Measurements from ENCODE around the gene DIAPH2. TPM values are rescaled to one million over a fixed set of nuclear protein-coding genes. Genes with fewer than 3 reads are reported as not detected.

The DIAPH2 gene
- total and polyA plus RNA-seq, 9 of the 15 experiments (the other 6 are each of a cell fraction or from before 2014, with no cell fraction given), result 0.01 to 0.18 (median 0.07) TPM; not detected in 1

DNA sequence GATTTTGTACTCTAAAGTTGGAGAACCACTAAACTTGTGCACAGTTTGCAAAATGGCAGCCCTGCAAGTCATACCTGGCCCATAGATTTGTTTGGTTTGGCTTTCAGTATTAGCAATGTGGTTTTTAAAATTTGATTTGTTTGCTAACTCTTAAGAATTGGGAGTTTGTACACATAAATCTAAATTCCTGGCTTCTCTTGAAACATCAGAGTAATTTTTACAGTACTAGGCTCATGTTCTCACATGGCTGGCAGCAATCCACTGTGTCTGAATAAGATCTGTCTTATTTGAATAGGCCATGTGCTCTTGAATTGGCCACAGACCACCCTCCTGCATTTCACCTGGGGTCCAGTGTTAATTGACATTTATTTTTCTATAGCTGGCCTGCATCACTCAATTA is 21.3 kb downstream of the DIAPH2 start:
- H3K27me3 ChIP-seq (ENCODE audit: control insufficient read depth in 2 of 2, insufficient read depth in 2 of 2, low read length in 2 of 2), result no peaks in the 10 kb centered on the region
- CTCF ChIA-PET (ENCODE audit: low intra/inter-chr PET ratio), result no interaction called here
- H2AFZ ChIP-seq (ENCODE audit: low read depth, low read length), result no peak overlapping the region
- no peaks in the 10 kb centered on the region for H3K9me1 ChIP-seq (ENCODE audit: control insufficient read depth, insufficient read depth, low read length)
- in situ Hi-C loops (cut with MboI) (no loop called here), intact Hi-C loops (cut with micrococcal nuclease) (no loop called here)
- H3K36me3 ChIP-seq (ENCODE audit: control insufficient read depth, insufficient read depth, low read length), result no peaks in the 10 kb centered on the region
- POLR2A ChIA-PET, result no interaction called here
- no peaks in the 10 kb centered on the region for H3K4me1 ChIP-seq (replicated peaks in 1 of 2; ENCODE audit: control insufficient read depth in 2 of 2, insufficient read depth in 2 of 2, low read length in 2 of 2)
- ATAC-seq (no peak), FAIRE-seq (no peak), DNase-seq (ENCODE audit: extremely low read depth in 1 of 4, low spot score in 3 of 4) (no peak)
- H3K27ac ChIP-seq (ENCODE audit: extremely low read depth, low read depth, low read length), result no peak overlapping the region
- no peak overlapping the region for H3K4me3 ChIP-seq
- no peaks in the 10 kb centered on the region for H4K20me1 ChIP-seq (replicated peaks; ENCODE audit: control insufficient read depth, insufficient read depth, low read length)
- no TSS peak for BruUV-seq (replicated peaks)
- no peak overlapping the region for H3K9ac ChIP-seq (ENCODE audit: insufficient read depth in 1 of 2, low read depth in 2 of 2, low read length in 2 of 2)
- H3K9me3 ChIP-seq (replicated peaks; ENCODE audit: control insufficient read depth, insufficient read depth, low read depth, low read length), result no peaks in the 10 kb centered on the region
- H3K4me2 ChIP-seq (ENCODE audit: insufficient read depth, low read length), result no peak overlapping the region
- no peaks in the 10 kb centered on the region for H3K79me2 ChIP-seq (ENCODE audit: control insufficient read depth, insufficient read depth, low read length)
- TF ChIP-seq, protein P1, sequence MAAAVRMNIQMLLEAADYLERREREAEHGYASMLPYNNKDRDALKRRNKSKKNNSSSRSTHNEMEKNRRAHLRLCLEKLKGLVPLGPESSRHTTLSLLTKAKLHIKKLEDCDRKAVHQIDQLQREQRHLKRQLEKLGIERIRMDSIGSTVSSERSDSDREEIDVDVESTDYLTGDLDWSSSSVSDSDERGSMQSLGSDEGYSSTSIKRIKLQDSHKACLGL (CRISPR knock-in tag; IDR thresholded peaks at IDR 0.05; ENCODE audit: borderline replicate concordance, poor library complexity, severe bottlenecking), result no peak
- TF ChIP-seq, protein P2, sequence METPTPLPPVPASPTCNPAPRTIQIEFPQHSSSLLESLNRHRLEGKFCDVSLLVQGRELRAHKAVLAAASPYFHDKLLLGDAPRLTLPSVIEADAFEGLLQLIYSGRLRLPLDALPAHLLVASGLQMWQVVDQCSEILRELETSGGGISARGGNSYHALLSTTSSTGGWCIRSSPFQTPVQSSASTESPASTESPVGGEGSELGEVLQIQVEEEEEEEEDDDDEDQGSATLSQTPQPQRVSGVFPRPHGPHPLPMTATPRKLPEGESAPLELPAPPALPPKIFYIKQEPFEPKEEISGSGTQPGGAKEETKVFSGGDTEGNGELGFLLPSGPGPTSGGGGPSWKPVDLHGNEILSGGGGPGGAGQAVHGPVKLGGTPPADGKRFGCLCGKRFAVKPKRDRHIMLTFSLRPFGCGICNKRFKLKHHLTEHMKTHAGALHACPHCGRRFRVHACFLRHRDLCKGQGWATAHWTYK (CRISPR knock-in tag; IDR thresholded peaks at IDR 0.05), result no peak
- TF ChIP-seq PCBP2 (IDR thresholded peaks at IDR 0.05; ENCODE audit: low read depth, low read length, poor library complexity, severe bottlenecking) (no peak), EGR1 (conservative IDR thresholded peaks at IDR 0.05) (no peak), KDM5B (IDR thresholded peaks at IDR 0.05; ENCODE audit: insufficient replicate concordance, low read depth, low read length) (no peak), SRSF1 (IDR thresholded peaks at IDR 0.05; ENCODE audit: low read depth, low read length) (no peak), ZNF354B (CRISPR knock-in tag; IDR thresholded peaks at IDR 0.05) (no peak), NR3C1 (CRISPR knock-in tag; IDR thresholded peaks at IDR 0.05) (no peak), JUND (IDR thresholded peaks at IDR 0.05; ENCODE audit: borderline replicate concordance, low read depth, low read length) (no peak), JUND (tag; IDR thresholded peaks at IDR 0.05; ENCODE audit: borderline replicate concordance, low read depth, low read length) (no peak), GABPB2 (CRISPR knock-in tag; conservative IDR thresholded peaks at IDR 0.05) (no peak)
- TF ChIP-seq, protein P3, sequence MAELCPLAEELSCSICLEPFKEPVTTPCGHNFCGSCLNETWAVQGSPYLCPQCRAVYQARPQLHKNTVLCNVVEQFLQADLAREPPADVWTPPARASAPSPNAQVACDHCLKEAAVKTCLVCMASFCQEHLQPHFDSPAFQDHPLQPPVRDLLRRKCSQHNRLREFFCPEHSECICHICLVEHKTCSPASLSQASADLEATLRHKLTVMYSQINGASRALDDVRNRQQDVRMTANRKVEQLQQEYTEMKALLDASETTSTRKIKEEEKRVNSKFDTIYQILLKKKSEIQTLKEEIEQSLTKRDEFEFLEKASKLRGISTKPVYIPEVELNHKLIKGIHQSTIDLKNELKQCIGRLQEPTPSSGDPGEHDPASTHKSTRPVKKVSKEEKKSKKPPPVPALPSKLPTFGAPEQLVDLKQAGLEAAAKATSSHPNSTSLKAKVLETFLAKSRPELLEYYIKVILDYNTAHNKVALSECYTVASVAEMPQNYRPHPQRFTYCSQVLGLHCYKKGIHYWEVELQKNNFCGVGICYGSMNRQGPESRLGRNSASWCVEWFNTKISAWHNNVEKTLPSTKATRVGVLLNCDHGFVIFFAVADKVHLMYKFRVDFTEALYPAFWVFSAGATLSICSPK (IDR thresholded peaks at IDR 0.05; ENCODE audit: borderline replicate concordance), result no peak
- TF ChIP-seq, protein P4, sequence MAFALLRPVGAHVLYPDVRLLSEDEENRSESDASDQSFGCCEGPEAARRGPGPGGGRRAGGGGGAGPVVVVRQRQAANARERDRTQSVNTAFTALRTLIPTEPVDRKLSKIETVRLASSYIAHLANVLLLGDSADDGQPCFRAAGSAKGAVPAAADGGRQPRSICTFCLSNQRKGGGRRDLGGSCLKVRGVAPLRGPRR (CRISPR knock-in tag; IDR thresholded peaks at IDR 0.05), result no peak
- TF ChIP-seq, protein P5, sequence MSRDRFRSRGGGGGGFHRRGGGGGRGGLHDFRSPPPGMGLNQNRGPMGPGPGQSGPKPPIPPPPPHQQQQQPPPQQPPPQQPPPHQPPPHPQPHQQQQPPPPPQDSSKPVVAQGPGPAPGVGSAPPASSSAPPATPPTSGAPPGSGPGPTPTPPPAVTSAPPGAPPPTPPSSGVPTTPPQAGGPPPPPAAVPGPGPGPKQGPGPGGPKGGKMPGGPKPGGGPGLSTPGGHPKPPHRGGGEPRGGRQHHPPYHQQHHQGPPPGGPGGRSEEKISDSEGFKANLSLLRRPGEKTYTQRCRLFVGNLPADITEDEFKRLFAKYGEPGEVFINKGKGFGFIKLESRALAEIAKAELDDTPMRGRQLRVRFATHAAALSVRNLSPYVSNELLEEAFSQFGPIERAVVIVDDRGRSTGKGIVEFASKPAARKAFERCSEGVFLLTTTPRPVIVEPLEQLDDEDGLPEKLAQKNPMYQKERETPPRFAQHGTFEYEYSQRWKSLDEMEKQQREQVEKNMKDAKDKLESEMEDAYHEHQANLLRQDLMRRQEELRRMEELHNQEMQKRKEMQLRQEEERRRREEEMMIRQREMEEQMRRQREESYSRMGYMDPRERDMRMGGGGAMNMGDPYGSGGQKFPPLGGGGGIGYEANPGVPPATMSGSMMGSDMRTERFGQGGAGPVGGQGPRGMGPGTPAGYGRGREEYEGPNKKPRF (IDR thresholded peaks at IDR 0.05; ENCODE audit: low read depth, low read length), result no peak
